Ectodermal cell (in vitro differentiated cells): ENCODE results near the gene TBX4.

ENCODE experiments used
- H3K27ac ChIP-seq: 2 replicates; pipeline ENCODE4 v1.7.0; 2013; ENCODE audit warnings: mild to moderate bottlenecking, low read depth, low read length; ENCODE audit not compliant: insufficient read depth, poor library complexity, severe bottlenecking
- H3K27me3 ChIP-seq: 2 replicates; pipeline ENCODE4 v1.7.0; 2013; ENCODE audit warnings: mild to moderate bottlenecking, low read length; ENCODE audit not compliant: insufficient read depth, control insufficient read depth, poor library complexity, severe bottlenecking
- H3K36me3 ChIP-seq: one replicate; pipeline ENCODE4 v1.7.0; 2013; ENCODE audit warnings: low read length; ENCODE audit not compliant: control insufficient read depth, insufficient read depth
- H3K4me1 ChIP-seq: one replicate; pipeline ENCODE4 v1.7.0; 2013; ENCODE audit warnings: low read length; ENCODE audit not compliant: control insufficient read depth, insufficient read depth
- H3K4me3 ChIP-seq: 2 replicates; pipeline ENCODE4 v1.7.0; 2013; ENCODE audit warnings: low read depth, low read length, control low read depth; ENCODE audit not compliant: insufficient read depth
- H3K9me3 ChIP-seq: 2 replicates; pipeline ENCODE4 v1.7.0; 2013; ENCODE audit warnings: mild to moderate bottlenecking, low read length, moderate library complexity; ENCODE audit not compliant: control insufficient read depth
- WGBS, 2 experiments: methylation state at CpG; one replicate each; pipeline ENCODE4 v1.1.7; 2013; ENCODE audit warnings: missing lambda C conversion rate in 2 of 2; 5-methylcytosine and 5-hydroxymethylcytosine counted together

Gene TBX4

DNA sequence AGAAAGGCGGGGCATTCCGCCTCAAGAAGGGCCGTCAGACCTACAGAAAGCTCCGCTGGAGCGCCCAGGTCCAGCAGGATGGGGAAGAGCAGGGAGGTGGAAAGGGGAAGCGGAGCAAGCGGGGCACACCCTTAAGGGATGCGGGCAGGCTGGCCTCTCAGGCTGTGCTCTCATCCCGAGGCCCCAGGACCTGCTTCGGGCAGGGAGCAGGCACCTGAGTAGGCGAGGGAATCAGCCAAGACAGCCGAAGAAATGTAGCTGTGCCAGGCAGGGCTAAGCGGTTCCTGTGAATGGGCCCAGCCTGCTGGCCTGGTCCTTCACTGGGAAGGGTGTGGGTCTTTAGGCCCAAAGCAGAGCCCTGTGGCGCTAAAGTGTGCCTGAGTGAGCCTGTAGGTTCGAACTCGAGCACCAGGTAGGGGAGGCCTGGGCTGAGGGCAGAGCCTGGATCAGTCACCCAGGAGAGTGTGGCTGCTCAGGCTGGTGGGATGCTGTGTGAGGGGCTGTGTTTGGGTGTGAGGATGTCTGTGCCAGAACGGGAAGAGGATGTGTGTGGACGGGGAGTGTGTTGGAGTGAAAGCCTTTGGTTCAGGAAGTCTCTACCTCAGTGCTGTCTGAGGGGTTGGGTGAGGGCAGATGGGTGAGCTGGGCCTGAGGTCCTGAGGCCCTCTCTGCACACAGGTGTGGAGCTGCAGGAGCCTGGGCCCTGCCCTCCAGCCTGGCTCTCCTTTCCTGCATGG is 3.3 kb downstream of the TBX4 start:
- no peak overlapping the region for H3K27ac ChIP-seq
- 11 to 12% methylated on average over 18 of the region's 18 CpGs for WGBS, 2 experiments
- H3K4me3 ChIP-seq: no peak overlapping the region
- peaks cover 21% of the 10 kb centered on the region for H3K4me1 ChIP-seq
- no peaks in the 10 kb centered on the region for H3K9me3 ChIP-seq
- peaks cover 100% of the 10 kb centered on the region for H3K27me3 ChIP-seq
- no peaks in the 10 kb centered on the region for H3K36me3 ChIP-seq

DNA sequence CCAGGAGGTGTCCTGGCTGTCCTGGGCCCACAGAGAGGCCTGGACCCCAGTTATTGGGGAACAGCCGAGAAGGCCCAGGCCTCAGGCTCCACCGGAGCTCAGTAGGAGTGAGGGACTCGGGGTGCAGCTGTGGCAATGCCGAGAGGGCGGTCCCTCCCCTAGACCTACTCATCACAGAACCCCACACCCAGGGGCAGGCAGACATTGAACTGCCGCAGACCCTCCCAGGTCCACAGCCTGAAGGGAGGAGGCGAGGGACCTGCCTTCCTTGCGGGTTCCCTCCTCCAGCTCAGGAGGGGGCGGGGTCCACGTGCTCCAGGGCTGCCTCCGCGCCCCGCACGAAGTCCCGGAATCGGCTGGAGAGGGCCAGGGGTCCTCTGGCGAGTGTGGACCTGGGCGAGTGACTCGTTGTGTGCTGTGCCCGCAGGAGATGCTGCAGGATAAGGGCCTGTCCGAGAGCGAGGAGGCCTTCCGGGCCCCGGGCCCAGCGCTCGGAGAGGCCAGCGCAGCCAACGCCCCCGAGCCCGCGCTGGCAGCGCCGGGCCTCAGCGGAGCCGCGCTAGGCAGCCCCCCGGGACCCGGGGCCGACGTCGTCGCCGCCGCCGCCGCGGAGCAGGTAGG is 3.9 kb downstream of the TBX4 start:
- no peak overlapping the region for H3K4me3 ChIP-seq
- H3K4me1 ChIP-seq: peaks cover 21% of the 10 kb centered on the region
- H3K27me3 ChIP-seq: peaks cover 100% of the 10 kb centered on the region
- H3K27ac ChIP-seq: no peak overlapping the region
- no peaks in the 10 kb centered on the region for H3K9me3 ChIP-seq
- H3K36me3 ChIP-seq: no peaks in the 10 kb centered on the region
- 7 to 9% methylated on average over 47 of the region's 47 CpGs for WGBS, 2 experiments

DNA sequence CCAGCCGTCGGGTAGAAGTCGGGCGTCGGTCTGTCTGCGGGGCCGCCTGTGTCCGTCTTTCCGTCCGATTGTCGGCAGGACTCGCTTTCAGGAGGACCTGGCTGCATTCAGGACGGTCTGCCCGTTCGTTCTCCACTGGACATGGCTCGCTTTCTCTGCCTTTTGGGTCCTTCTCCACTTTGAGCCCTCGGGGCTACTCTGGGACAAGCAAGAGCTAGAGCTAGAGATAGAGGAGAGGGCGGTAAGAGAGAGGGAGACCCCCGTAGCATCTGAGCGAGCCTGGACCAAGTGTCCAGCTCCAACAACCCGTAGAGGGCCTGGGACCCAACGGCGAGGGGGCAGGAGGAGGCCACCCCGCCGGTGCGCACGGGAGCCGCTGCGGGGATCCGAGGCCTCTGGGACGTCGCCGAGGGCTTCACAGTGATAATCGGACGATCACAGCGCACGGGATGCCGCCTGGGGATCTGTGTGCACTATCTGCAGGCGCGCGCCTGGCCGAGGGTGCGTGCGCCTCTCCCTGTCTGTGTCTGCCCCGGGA is 4.5 kb downstream of the TBX4 start:
- no peaks in the 10 kb centered on the region for H3K9me3 ChIP-seq
- no peak overlapping the region for H3K4me3 ChIP-seq
- H3K36me3 ChIP-seq: no peaks in the 10 kb centered on the region
- peaks cover 100% of the 10 kb centered on the region for H3K27me3 ChIP-seq
- 4% methylated on average over 45 of the region's 45 CpGs for WGBS, 2 experiments
- H3K4me1 ChIP-seq: peaks cover 16% of the 10 kb centered on the region
- no peak overlapping the region for H3K27ac ChIP-seq

DNA sequence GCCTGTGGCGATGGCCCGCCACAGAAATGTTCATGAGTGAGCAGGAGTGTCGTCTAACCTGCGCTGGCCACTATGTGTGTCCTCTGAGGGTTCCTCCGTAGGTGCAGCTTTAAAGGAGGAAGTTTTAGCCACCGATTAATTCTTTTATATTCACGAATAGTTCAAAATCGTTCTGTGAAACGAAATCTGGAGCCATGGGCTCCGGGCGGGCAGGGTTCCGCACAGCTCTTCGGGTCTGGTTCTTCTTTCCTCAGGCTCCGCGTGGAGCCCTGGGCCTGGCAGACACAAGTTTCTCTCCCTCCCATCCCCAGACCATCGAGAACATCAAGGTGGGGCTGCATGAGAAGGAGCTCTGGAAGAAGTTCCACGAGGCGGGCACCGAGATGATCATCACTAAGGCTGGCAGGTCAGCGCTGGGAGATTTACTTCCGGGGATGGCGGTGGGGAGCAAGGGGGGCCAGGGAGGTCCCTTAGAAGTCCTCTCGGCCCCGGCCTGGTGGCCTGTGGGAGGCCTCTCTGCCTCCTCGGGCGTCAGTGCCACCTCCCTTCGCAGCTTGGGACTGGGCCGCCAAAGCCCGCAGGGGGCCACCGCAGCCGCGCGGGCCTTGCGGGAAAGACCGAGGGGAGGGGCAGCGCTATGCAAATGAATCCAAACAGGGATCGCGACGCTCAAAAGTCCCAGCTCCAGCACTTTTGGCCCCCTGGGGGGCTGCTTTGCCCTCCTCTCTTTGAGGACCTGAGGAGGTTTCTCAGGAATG is 5.2 kb downstream of the TBX4 start:
- WGBS, 2 experiments: 3% methylated on average over 39 of the region's 39 CpGs
- peak overlapping the region; percentile 12 for H3K4me3 ChIP-seq
- H3K36me3 ChIP-seq: no peaks in the 10 kb centered on the region
- no peaks in the 10 kb centered on the region for H3K9me3 ChIP-seq
- no peak overlapping the region for H3K27ac ChIP-seq
- H3K27me3 ChIP-seq: peaks cover 100% of the 10 kb centered on the region
- peaks cover 12% of the 10 kb centered on the region for H3K4me1 ChIP-seq

DNA sequence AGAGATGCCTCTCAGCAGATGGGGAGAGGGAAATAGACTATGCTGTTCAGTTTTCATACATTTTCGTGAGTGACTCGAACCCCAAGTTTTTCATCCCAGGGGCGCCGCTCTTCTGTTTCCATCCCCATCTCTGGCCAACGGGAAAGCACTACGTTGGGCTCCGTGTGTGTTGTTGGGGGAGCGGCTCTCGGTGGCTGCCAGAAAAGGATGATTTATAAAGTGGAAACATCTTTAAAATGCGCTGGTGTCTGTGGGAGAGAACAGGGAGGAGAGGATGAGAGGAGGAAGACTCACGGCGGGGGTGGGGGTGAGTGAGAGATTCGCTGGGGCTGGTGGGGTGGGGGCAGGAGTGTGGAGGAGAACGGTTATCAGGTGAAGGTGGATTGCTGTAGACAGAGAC is 5.8 kb downstream of the TBX4 start:
- peaks cover 100% of the 10 kb centered on the region for H3K27me3 ChIP-seq
- peaks cover 8% of the 10 kb centered on the region for H3K4me1 ChIP-seq
- no peak overlapping the region for H3K4me3 ChIP-seq
- H3K27ac ChIP-seq: no peak overlapping the region
- no peaks in the 10 kb centered on the region for H3K36me3 ChIP-seq
- WGBS, 2 experiments: 2 to 4% methylated on average over 13 to 14 of the region's 14 CpGs
- H3K9me3 ChIP-seq: no peaks in the 10 kb centered on the region

DNA sequence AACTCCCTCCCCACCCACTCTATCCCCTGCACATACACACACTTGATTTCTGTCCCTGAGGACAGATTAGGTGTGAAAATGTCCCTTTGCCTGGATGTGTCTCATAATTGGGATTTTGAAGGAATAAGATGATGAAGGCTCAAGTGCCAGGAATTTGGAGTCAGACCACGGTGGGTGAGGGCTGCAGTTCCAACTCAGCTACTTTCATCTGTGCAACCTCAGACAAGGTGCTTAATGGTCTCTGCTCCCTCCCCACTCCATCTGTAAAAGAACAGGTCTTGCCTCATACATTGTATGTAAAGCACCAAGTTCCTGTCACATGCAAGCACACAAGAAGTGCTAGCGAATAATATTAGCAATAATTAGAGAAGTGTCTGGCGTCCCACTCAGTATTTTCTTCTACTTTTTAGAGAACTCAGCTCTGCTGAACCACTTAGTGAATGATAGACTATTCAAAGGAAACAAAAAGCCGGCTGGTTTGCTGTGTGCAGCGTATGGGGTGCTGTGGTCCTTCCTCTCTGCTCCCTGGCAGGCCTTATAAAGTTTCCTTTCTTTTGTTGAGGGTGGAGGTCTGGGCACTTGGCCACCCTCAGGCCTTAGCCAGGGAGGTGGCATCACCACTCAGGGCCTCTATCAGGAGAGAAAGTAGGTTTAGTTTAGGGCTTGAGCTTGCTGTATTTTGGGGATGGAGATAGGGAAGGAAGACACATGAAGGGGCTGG is 6.4 kb downstream of the TBX4 start:
- Histone ChIP-seq H3K9me3 (no peaks in the 10 kb centered on the region), H3K27ac (no peak overlapping the region), H3K36me3 (no peaks in the 10 kb centered on the region), H3K4me3 (no peak overlapping the region), H3K27me3 (peaks cover 100% of the 10 kb centered on the region), H3K4me1 (peaks cover 8% of the 10 kb centered on the region)
- 12 to 18% methylated on average over 5 of the region's 5 CpGs for WGBS, 2 experiments

DNA sequence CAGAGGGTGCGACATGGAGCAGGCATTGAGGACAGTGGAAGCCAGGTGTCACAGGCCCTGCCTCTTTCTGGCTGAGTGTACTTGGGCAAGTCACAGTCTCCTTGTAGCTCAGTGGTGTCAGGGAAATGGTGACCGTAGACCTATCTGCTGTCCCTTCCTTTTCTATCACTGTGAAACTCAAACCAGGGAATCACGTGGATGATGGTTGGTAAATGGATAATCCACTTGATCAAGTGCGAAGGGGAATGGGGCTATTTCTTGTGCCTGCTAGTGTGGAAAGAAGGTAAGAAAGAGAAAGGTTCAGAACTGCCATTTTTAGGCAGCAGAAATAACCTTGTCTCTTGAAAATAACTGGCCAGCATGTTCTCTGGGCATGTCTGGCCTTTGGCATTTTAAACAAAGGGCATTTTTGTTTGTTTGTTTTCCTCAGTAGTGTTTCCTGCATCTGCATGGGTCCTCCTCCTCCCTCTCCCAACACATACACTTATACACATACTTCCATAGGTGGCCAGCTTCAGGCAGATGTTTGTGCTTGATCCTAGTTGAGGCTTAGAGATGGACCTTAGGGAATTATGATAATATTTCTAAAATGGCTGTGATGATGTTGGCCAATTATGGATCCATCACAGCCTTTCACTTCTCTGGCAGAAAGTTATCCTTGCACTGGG is 7.1 kb downstream of the TBX4 start:
- H3K4me3 ChIP-seq: no peak overlapping the region
- H3K27me3 ChIP-seq: peaks cover 100% of the 10 kb centered on the region
- no peak overlapping the region for H3K27ac ChIP-seq
- no peaks in the 10 kb centered on the region for H3K9me3 ChIP-seq
- WGBS, 2 experiments: 39 to 47% methylated on average over 4 of the region's 4 CpGs
- H3K36me3 ChIP-seq: no peaks in the 10 kb centered on the region
- H3K4me1 ChIP-seq: peaks cover 8% of the 10 kb centered on the region

DNA sequence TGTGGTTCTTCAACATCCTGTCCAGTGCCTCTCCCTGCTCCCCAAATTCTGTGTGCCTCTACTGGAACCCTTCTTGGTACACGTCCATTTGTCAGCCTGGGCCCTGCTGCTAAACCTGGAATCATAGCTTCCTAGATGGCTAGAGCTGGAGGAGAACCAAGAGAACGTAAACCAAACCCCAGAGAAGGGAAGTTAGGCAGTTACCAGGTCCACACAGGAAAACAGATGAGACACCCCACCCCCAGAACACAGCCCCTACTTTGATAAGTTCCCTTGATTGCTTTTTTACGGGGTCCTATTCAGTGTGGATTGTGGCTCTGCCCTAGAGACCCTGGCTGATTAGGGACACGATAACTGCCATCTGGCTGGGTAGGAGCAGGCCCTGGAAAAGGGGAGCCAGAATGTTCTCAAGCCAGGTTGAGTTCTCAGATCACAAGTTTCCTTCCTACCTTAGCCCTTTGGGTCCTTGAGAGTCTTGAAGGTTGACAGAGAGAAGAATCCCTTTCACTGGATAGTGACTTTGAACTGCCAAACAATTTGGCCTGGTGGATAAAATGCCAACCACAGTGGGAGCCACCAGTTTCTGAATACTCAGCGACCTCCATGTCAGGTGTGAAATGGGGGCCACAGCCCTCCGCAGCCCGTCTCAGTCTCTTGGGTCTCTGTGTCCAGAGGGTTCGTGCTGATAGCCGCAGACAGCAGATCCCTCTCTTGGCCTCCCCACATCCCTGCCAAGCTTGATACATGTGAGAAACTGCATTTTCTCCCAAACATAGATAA is 7.9 kb downstream of the TBX4 start:
- peaks cover 8% of the 10 kb centered on the region for H3K4me1 ChIP-seq
- 35 to 39% methylated on average over 9 of the region's 9 CpGs for WGBS, 2 experiments
- H3K27me3 ChIP-seq: peaks cover 100% of the 10 kb centered on the region
- H3K9me3 ChIP-seq: no peaks in the 10 kb centered on the region
- H3K27ac ChIP-seq: no peak overlapping the region
- no peak overlapping the region for H3K4me3 ChIP-seq
- H3K36me3 ChIP-seq: no peaks in the 10 kb centered on the region
